HG02798 (cell line): ENCODE data around the gene PROM1.

Source experiments
- ATAC-seq: cut with Tn5 transposase; IDR thresholded peaks from one replicate; pipeline ENCODE4 v1.9.1; 2021; ENCODE audit warnings: mild to moderate bottlenecking; ENCODE audit not compliant: unreplicated experiment, poor library complexity

The PROM1 gene

DNA sequence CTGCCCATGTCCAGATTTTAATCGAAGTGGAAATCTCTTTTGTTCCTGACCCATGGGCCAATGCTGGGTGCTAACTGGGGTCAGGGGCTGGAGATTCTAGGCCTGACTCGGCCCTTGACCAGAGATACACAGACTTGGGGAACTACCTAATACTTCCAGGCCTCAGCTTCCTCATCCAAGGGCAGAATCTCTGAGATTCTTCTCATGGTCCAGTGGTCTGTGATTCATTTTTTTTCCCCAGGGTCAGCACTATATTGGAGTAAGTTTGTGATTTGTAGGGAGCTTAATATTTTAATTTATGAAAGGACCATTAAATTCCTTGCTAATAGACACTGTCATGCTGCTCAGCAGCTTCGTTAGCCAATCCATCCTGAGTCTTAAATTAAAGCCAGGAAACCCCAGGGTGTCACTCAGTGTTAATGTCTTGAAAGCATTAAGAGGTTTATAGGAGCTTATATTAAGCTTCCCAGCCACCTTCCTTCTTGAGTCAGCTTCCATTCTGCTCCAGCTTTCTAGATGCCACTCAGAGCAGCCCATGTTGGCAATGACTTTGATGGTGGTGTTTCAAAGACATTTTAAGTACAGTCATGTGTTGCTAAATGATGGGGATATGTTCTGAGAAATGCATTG is 27.0 kb upstream of the PROM1 start:
- ATAC-seq = no peak

DNA sequence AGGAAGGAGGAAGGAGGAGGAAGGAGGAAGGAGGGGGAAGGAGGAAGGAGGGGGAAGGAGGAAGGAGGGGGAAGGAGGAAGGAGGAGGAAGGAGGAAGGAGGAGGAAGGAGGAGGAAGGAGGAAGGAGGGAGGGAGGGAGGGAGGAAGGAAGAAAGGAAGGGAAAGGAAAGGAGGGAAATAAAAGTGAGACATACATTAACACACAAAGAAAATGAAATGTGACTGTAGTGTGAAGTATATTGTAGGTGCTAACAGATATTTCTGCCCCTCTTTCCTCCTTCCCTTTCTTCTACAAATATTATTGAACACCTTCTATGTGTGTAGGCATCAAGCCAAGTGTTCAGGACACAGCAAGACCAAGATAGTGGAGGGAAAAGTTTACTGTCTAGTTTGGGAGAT is 26.4 kb upstream of the PROM1 start:
- no peak for ATAC-seq

DNA sequence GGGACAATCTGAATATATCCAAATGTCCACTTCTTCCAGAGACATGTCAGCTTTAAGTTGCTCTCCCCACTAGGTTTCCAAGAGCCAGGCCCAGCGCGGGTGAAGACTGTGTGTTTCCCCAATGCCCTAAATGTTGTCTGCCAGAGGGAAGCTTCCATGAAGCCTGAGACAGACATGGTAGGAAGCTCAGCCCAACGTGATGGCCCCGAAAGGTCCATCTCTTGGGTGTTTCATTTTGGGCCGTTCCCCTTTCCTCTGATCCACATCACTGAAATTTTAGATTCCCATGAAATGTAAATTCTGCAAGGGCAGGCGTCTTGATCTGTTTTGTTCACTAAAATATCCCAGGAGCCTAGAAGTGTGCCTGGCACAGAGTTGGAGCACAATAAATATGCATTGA is 25.4 kb upstream of the PROM1 start:
- no peak for ATAC-seq

DNA sequence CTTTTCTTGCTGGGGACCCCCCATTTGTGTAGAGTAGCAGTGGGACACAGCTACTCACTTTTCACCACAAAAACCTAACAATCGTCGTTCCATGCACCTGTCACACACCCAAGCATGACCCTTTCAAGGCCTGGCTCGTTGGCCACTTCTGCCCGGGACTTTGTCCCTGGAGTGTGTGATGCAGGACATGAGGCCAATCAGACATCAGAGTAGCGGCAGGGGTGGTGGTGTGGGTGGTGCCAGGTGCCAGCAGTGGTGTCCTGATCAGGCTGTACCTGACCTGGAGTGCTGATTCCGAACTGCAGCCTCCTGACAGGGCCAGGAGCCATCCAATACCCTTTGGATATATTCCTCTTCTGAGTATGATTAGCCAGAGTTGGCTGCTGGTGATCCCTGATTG is 23.1 kb upstream of the PROM1 start:
- ATAC-seq = no peak

DNA sequence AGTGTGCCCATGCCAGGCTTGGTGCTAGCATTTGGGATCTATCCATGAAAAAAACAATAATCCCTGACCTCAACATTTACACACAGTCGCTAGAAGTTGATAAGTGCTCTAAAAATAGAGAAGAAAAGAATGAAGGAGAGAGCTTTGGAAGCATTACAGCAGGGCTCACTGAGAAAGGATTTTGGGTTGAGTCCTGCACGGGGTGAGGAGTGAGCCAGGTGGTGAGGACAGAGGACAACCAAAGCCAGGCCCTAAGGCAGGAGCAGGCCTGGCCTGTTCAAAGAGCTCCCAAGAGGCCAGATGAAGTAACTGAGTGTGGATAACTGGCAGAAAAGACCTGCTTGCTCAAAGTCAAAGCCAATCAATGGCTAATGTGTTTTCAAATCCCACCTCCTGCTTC is 20.7 kb upstream of the PROM1 start:
- ATAC-seq = no peak

DNA sequence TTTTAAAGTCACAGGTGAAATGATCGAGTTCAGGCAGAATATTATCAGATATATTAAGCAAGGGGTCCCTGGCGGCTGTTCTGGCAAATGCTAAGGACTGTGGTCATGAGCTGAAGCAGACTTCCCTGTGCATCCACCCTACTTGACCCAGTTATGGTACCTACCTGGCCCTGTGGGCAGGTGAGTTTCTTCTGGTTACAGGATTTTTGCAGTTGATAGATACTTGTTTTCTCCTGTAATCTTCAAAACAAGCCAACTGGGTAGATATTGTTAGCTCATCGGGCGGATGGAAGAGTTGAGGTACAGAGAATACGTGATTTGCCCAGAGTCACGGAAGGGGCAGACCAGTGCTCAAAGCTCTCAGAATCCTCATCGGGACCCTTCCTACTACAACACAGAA is 18.5 kb upstream of the PROM1 start:
- ATAC-seq = no peak

- no peak for ATAC-seq
Measured at GRCh38 chr4:16100833-16101232, 17.0 kb upstream of the PROM1 start.

- ATAC-seq = no peak
Measured at GRCh38 chr4:16092682-16093319, 9.0 kb upstream of the PROM1 start.

DNA sequence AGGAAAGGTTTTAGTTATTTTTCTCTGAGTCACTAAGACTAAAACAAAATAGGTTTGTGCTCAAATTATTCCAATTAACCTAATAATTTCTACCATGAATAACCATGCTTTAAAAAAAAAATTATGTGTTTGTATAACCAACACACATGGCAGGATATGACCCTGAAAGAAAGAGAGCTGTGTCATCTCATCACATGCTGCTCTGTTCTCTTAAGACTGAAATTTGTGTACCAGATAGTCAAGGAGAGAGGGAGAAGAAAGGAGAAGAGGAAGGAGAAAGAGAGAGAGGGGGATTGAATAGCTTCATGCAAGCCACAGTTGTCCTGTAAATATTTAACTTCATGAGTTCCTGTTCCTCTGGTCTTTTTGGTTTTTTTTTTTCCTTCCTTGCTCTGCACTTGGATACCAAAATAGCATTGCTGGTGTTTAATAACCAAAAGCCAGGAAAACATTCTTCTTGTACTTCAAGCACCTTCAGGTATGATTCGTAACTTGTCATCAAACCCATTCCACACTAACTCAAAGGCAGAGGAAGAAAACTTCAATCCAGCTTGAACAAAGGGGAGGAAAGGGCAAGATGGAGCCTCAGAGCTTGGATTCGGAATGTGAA is 6.4 kb upstream of the PROM1 start:
- no peak for ATAC-seq

- no peak for ATAC-seq
Measured at GRCh38 chr4:16089156-16089555, 5.3 kb upstream of the PROM1 start.

- no peak for ATAC-seq
Measured at GRCh38 chr4:16088601-16089000, 4.8 kb upstream of the PROM1 start.

DNA sequence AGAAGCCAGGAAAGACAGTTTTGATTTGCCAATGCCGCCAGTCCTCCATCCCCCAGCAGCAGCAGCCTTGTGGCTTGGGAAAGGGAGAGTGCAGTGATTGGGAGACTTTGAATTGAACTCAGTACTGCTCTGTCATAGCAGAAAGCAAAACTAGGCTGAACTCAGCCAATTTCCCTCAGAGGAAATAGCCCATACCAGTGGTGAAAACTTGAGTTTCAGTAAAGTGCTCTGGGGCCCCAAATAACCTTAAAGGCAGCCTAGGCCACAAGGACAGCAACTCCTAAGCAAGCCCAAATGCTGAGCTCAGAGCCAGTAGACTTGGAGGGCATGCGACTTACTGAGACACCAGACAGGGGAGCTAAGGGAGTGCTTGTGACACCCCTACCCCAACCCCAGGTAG is 2.0 kb upstream of the PROM1 start:
- ATAC-seq = peak; percentile 75

GRCh38 chr4:16082426-16083240 is 1.2 kb downstream of the PROM1 start:
- ATAC-seq = no peak

DNA sequence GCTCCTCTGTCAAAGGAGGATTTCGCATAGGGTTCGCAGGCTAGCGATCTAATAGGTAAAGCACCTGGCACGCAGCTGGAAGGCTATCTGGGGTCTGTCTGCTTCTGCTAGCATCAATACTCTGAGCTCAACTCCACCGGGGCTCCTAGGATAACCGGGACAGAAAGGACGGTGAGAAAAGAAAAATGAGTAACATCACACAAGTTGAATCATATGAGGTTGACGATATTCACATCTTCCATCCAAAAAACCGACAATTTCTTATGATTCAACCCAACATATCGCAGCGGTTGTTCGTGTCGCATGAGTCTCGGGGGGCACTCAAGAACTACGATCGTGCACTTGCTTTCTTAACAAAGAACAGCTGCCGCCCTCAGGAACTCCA is 1.8 kb downstream of the PROM1 start:
- no peak for ATAC-seq

DNA sequence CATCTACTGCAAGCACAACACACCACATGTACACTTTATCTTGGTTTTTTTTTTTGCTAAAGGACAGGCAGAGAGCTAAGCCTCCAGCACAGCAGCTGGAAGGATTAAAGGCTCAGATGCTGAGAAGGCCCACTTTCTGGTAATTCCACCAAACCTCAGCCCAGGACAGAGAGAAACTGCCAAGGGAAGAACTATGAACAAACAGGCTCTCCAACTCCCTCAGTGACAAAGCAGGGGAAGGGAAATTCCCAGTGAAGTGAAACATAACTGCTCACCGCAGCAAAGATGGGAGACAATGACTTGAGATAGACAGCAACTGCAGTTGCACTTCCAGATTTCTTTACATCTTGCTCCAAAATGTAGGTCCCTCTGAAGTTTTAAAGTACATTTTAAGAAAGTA is 4.8 kb downstream of the PROM1 start:
- peak; percentile 86 for ATAC-seq

- no peak for ATAC-seq
Measured at GRCh38 chr4:16078195-16078760, 5.5 kb downstream of the PROM1 start.

- no peak for ATAC-seq
Measured at GRCh38 chr4:16077786-16078185, 6.0 kb downstream of the PROM1 start.

DNA sequence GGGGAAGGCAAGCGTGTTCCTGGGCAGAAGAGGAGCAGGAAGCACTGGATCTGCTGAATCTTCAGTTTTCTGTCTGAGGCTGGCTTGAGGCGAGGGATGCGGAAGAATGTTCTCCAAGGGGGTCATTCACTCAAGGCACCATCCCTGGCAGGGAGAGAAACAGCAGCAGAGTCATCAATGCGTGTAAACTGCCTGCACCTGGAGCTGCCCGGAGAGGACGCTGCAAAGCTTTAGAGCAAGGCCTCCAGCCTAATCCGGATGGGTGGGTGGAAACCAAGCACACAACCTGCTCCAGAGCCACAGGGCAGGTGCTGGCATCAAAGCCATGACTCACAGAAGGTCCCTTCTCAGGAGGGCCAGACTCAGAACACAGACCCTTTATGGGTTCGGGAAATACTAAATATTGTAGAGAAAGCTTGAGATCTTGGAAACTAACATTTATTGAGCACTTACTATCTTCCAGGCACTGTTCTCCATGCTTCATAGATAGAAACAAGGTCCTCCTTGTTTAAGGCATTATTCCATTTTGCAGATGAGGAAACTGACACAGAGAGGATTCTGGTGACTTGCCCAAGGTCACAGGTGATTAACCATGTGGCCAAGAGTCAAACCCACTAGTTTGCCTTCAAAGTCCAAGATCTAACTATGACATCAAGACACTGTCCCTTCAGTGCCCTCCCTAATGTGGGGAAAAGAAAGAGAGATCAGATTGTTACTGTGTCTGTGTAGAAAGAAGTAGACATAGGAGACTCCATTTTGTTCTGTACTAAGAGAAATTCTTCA is 7.7 kb downstream of the PROM1 start:
- no peak for ATAC-seq

GRCh38 chr4:16075061-16075460 is 8.8 kb downstream of the PROM1 start:
- ATAC-seq = no peak

DNA sequence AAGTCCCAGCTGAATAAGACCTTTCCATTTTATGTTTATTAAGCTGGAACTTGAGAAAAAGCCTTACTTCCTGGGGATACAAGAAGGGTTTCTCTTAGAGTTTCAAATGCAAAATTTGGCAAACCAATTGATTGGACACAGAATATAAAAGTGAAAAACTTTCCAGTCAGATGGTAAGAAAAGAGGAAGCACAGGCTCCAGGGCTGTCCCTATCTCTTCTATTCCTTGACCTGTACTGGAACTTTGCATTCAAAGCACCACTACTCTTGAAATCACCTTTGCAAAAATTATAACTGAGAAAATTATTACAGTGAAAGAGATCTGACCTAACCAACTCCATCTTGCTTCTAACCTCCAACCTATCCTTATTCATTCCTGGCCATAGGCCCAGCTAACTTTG is 11.7 kb downstream of the PROM1 start:
- no peak for ATAC-seq
